Stimulated activated naive CD4-positive, alpha-beta T cell (primary cell): ENCODE data around the gene SDC4.

Source experiments
- DNase-seq, 6 experiments: peaks; one replicate each; lab custom pipeline; 2025; lab: John Stamatoyannopoulos, UW

SDC4 gene

DNA sequence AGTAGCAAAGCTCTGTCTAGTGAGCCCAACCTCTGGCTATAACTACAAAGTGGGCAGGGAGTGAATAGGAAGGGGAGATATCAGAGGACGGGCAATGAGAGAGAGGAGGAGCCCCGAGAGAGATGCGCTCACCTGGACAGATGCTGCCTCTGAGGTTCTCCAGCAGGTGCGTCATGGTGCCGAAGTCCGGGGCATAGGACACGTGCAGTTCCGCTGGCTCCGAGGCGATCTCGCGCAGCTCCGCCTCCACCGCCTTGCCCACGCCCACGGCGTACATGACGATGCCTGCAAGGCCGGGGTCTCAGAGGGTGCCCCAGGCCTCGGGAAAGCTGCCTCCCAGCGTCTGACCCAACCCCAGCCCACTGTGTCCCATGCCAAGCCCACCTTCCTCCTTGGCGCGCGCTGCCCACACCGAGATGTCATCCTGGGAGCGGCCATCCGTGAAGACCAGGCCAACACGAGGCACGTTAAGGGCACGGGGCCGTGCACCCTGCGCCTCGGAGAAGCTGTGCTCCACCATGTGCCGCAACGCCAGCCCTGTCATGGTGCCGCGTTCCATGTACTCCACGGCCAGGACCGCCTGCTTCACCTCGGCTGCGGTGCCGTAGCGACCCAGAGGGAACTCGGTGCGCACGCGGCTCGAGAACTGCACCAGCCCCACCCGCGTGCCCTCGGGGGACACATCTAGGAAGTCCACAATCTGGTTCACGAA lies 50.3 kb downstream of the SDC4 start:
- no peak for DNase-seq

DNA sequence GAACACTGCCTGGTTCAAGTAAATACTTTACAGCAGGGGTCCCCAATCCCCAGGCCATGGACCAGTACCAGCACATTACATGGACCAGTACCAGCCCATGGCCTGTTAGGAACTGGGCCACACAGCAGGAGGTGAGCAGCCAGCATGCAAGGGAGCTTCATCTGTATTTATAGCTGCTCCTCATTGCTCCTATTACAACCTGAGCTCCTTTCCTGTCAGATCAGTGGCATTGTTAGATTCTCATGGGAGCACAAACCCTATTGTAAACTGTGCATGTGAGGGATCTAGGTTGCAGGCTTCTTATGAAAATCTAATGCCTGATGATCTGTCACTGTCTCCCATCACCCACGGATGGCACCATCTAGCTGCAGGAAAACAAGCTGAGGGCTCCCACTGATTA lies 53.6 kb downstream of the SDC4 start:
- DNase-seq, result no peak

DNA sequence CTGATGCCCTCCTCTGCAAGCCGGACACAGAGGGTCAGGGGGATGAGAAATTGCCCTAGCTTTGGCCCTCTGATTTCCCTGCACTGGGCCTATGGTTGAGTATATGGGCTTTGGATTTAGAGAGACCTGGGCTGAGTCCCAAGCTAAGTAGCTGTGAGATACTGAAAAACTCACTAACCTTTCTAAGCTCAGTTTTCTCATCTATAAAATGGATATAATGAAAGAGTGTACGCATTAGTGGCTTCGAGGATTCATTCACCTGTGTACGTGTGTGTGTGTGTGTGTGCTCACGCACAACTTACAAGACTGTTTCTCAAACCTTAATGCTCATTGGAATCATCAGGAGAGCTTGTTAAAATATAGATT lies 54.2 kb downstream of the SDC4 start:
- no peak for DNase-seq

DNA sequence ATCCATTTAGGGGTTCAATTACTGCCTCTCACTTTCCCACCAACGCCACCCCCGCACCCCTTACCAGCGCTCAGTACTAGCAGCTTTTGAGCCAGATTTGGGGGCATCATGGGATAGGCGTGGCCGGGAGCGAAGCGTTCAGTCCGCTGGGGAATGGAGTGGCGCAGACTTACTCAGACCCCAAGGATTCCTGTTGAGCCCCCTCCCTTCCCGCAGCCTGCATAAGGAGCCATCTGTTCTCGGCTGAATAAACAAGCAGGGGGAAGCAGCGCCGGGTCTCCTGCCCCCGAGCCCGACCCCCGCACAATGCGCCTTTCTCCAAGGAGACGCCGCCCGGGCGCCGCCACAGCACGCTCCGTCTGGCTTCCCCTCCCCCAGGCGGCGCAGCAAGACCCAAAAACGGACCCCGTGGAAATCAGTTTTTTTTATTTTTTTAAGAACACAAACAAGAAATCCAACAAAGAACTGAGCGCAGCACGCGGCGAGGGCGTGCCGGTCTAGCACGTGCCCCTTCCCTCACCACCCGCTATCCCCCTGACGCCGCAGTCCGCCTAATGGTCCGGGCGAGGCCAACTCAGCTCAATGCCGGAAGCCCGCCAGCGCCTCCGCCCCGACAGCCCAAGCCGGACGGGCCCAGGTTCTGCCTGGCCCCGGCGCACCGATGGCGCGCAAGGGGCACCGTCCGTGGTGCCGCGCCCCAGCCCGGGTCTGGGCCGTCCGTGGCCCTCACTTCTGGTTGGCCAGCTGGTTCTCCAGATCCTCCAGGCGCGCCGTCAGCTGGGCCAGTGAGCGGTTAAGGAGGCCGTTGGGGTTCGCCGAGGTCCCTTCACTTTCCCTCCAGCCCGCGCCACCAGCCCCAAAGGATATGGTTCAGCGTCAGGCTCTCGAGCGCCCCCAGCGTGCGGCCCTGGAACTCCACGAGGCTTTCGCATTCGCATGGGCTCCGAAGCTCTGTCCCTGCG lies 54.9 kb downstream of the SDC4 start:
- peak; percentile 32 to 71 (median 62) for DNase-seq

DNA sequence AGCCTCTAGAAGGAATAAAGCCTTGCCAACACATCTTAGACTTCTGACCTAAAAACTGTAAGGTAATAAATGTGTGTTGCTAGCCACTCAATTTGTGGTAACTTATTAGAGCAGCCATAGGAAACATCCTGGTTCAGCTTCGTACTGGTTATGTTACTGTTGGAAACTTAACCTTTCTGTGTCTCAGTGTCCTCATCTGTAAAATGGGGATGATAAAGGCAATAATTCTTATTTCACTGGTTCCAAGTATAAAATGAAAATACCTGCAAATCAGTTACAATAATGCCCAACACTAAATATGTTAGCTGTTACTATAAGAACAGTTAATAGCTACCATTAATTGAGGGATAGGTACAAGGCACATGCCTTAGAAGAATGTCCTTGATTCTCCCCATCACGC lies 55.9 kb downstream of the SDC4 start:
- DNase-seq, result no peak

DNA sequence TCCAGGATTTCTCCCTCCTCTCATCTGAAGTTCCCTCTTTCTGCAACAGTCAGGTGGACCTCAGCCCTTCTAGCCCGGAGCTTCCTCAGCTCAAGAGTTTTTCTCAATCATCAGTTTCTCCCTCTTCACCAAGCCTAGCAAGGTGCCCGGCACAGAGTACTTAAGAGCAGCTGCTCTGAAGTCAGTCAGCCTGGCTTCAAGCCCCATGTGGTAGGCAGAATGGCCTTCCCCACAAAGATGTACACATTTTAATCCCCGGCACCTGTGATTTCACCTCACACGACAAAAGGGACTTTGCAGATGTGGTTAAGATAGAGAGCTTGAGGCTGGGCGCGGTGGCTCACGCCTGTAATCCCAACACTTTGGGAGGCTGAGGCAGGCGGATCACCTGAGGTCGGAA lies 56.7 kb downstream of the SDC4 start:
- DNase-seq, result no peak

DNA sequence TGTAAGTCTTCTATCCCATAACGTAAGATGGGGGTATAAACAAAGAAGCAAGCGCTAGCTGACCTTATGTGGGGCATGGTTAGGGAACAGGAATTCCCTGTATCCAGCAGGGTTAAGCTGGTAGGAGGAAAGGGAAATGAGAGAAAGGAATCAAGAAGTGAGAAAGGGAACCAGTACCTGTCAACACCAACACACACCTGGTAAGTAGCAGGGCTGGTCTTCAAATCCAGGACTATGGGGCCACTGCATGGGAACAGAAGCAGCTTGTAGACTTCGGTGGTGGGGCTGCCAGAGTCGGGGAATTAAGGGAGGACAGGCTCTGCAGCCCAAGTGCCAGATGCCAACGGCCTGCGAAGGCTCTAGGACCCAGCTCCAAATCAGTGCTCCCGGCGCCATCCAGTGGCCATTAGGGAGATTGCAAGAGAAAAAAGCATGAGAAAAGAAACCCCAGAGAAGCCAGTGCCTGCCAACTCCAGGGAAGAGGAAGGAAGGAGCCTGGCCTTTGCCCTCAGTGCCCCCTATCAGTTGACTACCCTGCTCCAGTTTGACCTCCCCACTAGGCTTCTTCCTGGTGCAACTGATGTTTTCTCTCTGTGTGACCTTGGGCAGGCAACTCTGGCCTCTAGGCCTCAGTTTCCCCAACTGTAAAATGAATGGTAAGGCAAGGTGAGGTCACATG lies 57.4 kb downstream of the SDC4 start:
- DNase-seq, result peak in 5 of 6 experiments; percentile 16 to 69 (median 41)

DNA sequence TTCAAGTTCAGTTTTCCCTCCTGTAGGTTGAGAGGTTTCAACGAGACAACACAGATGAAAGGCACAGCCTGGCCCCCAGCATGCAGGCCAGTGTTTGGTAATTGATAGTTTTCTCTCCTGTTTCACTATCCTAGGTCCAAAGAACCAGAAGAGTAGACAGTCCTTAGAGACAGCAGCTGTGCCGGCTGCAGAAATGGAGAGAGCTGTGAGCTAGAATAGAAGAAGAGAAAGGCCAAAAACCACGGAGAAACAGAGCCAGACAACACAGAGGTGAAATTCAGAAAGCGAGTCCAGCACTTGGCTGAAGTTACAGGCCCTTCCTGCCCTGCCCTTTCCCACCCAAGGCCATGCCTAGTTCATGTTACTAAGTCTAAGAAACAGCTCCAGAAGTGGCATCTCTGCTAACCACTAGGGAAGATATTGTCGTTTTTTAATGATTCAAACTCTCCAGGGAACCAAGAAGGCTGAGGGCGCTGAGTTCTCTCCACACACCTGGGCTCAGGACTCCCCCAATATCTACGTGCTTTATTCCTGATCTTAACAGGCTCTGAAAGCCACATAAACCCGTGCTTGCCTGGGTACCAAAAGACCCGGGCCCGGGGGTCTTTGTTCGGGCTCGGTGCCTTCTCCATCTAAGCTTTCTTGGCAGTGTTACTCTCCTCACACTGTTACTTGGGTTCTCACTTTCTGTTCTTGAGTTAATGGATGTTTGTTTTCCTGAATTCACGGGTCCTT lies 58.1 kb downstream of the SDC4 start:
- DNase-seq, result no peak

DNA sequence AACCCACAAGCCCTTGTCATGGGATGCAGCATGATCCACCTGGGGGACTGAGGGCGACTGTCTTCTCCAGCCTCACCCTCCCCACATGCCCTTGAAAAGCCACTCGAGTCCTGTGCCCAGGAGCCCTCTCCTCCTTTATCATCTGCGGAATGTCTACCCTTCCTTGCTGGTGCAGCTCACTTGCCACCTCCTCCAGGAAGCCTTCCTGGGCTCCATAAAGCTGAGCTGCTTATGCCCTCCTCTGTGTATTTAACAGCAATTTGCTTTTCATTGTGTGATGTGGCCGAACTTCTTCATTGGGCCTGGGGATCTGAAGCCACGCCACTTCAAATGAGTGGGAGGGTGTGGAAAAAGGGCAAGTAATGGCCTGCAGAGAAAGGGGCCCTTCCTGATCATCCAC lies 59.4 kb downstream of the SDC4 start:
- DNase-seq, result no peak

DNA sequence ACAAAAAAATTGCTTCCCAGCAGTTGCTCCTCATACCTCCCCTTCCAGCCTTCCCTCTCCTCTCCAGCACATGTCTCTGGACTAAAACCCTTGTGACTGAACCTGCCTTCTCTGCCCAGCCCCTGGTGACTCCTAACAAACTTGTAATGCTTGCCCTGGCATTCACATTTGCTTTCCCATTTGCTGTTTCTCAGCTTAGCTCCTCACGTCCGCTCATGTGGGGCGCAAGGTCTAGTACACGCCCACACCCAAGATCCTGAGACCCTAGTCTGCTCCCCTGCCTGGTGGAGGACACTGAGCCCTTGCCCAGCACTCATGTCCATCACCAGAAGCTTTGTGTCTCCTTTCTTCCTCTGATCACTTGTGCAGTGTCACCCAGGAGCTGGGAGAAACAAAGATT lies 59.8 kb downstream of the SDC4 start:
- DNase-seq, result no peak

DNA sequence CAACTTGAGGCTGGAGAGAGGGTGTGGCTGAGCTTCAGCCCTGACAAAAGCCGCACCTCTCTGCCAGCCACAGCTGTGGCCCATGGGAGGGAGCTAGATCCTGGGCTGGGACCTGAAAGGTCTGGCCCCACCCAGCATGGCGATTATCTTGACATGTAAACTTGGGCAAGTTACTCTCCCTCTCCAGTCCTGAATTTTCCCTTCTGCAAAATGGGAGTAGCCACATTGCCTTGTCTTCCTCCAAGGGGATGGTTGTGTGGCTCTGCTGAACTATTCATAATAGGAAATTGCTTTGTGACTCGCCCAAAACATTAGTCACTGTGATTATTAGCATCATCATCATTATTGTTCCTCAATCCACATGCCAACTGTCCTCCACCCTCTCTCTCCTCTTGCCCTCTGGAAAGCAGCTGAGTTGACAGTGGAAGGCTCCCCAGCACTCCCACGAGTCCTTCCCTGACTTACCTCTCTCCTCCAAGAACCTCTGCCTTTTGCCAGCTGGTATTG lies 64.6 kb downstream of the SDC4 start:
- no peak for DNase-seq

DNA sequence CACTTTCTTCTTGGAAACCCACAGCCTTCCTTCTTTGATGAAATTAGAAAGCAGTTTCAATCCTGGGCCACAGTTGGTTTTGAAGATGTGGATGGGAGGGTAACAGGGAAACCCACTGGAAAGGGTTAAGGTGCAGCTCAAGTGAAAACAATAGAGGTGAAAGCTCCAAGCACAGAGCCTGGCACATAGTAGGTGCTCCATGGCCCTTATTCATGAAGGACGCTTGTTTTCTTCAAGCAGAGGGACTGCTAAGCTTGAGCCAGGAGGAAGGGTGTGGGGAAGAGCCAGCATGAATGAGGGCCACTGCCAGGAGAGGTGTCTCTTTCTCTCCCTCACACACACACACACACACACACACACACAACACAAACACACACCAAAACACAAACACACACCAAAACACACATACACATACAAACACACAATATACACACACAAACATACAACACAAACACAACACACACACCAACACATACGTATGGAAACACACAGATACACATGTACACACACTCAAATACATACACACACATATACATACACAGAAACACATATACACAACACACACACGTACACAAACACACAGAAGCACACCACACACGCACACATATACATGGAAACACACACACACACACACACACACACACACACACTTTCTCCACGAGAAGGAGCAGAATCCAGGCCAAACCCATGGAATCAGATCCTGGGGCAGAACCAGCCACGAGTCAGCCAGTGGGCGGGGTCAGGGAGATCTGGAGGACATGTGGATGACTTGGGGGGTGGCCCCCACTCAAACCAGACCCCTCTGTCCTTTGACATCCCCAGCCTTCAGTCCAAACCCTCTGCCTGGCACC lies 65.3 kb downstream of the SDC4 start:
- no peak for DNase-seq

DNA sequence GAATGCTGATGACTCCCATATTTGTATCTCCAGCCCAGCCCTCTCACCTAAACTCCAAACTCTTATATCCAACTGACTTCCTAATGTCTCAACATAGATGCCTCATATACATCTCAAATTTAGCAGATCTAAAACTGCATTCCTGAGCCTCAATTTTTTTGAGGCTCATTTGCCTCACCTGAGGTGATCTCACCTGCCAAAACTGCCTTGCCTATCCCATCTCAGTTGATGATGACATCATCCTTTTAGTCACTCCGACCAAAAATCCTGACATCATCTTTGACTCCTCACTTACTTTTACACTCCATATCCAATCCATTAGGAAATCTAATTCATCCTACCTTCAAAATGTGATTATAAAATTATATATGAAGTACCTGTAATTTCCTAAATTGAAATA lies 68.2 kb downstream of the SDC4 start:
- DNase-seq, result no peak

DNA sequence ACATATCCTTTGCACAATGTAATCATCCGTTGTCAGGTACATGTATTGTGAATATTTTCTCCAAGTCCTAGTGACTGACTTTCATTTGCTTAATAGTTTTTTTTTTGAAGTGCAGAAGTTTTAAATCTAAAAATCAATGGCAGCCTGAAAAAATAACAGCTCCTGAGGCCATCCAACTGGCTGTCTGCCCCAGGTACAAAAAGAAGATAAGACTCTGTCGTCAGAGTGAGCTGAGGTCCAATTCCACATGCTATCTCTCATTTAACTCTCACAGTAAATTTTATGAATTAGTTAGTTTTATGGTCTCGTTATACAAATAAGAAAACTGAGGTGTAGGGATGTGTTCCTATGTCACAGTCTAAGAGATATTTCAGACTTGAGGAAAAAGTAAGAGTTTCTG lies 72.9 kb downstream of the SDC4 start:
- no peak for DNase-seq
